Measurements from ENCODE around the gene ANKRD53.
"Not testable (repeated sequence)": the region's sequence is repeated elsewhere in the genome, so short reads cannot be mapped to it uniquely, and the experiment has no call there.

Gene ANKRD53

GRCh38 chr2:71019989-71020388 is 41.6 kb downstream of the ANKRD53 start:
- FAIRE-seq, result not testable (repeated sequence)

GRCh38 chr2:71021394-71021793 is 43.0 kb downstream of the ANKRD53 start:
- FAIRE-seq, result not testable (repeated sequence)

GRCh38 chr2:71023553-71024243 is 45.3 kb downstream of the ANKRD53 start:
- not testable (repeated sequence) for FAIRE-seq

Data from colon (tissue), 2 donors.